ENCODE measurements around the gene PDE4D. TPM values are rescaled to one million over a fixed set of nuclear protein-coding genes. Genes with fewer than 3 reads are reported as not detected.

PDE4D gene
- total RNA-seq, 1 donor from 2014 or later, result 14.2 TPM

DNA sequence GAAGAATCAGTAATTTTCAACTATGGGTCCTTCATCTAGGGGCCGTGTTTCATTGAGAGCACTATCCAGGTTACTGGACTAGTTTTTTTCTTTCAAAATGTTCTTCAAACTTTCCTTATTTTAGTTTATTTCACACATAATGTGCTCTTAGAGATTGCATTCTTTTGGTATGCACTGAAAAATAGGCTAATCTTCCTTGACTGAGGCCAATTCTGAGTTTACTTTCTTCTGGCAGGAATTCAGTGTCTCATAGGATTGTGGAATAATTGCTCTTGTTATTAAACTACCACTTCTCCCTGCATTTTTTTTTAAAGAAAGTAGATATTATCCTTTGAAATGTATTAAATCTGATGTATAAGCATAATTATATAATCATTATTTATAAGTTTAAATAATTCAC is 686.1 kb downstream of the PDE4D start:
- DNase-seq (ENCODE audit: low read depth), result no peak

DNA sequence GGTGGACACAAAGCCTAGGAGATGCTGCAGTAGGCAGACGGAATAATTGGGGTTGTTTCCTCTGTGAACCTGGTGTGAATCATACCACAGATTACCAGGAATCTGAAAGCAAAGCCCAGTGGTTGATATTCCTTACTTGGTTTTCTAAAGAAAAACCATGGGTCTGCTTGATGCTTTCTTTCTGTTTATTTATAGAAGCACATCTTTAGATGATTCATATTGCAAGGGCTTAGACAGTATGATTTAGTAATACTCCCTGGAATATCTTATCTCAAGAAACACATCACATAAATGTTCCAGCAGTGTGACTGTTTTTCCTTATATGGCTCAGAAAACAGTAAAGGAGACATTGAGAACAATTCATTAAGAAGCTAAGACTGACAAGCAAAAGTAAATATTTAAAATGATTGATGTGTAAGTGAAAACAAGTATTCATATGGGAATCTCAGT is 687.4 kb downstream of the PDE4D start:
- TF ChIP-seq, protein P1, sequence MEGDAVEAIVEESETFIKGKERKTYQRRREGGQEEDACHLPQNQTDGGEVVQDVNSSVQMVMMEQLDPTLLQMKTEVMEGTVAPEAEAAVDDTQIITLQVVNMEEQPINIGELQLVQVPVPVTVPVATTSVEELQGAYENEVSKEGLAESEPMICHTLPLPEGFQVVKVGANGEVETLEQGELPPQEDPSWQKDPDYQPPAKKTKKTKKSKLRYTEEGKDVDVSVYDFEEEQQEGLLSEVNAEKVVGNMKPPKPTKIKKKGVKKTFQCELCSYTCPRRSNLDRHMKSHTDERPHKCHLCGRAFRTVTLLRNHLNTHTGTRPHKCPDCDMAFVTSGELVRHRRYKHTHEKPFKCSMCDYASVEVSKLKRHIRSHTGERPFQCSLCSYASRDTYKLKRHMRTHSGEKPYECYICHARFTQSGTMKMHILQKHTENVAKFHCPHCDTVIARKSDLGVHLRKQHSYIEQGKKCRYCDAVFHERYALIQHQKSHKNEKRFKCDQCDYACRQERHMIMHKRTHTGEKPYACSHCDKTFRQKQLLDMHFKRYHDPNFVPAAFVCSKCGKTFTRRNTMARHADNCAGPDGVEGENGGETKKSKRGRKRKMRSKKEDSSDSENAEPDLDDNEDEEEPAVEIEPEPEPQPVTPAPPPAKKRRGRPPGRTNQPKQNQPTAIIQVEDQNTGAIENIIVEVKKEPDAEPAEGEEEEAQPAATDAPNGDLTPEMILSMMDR (IDR thresholded peaks at IDR 0.05; ENCODE audit: insufficient read depth, low read depth, low read length), result no peak
- no peak for TF ChIP-seq EZH2 (IDR thresholded peaks at IDR 0.05; ENCODE audit: insufficient read depth, low read length)
- DNase-seq (ENCODE audit: low read depth) (peak; percentile 90), FAIRE-seq (no peak)
- no peaks in the 10 kb centered on the region for H3K27me3 Mint-ChIP-seq (ENCODE audit: low read depth, unreplicated experiment)
- Histone ChIP-seq H3K9ac (ENCODE audit: low read length) (no peak overlapping the region), H2AFZ (ENCODE audit: low read depth, low read length) (no peak overlapping the region), H3K9me3 (ENCODE audit: insufficient read depth, low read depth, low read length) (no peaks in the 10 kb centered on the region), H3K27ac (ENCODE audit: low read depth, low read length) (peak overlapping the region; percentile 57), H3K4me3 (ENCODE audit: insufficient read depth, low read depth, low read length) (no peak overlapping the region), H3K79me2 (ENCODE audit: insufficient read depth, low read length) (no peaks in the 10 kb centered on the region), H3K4me1 (ENCODE audit: insufficient read depth, low read length) (peaks cover 14% of the 10 kb centered on the region), H4K20me1 (ENCODE audit: insufficient read depth, low read length) (no peaks in the 10 kb centered on the region), H3K36me3 (ENCODE audit: insufficient read depth, low read length) (no peaks in the 10 kb centered on the region), H3K4me2 (ENCODE audit: low read length) (peak overlapping the region; percentile 47), H3K27me3 (ENCODE audit: insufficient read depth, low read length) (no peaks in the 10 kb centered on the region)
- H3K9me3 Mint-ChIP-seq (ENCODE audit: unreplicated experiment), result no peaks in the 10 kb centered on the region
- H3K27ac Mint-ChIP-seq (ENCODE audit: unreplicated experiment), result no peak overlapping the region
- H3K36me3 Mint-ChIP-seq (ENCODE audit: low read depth, unreplicated experiment), result no peaks in the 10 kb centered on the region
- peaks cover 9% of the 10 kb centered on the region for H3K4me1 Mint-ChIP-seq (ENCODE audit: low read depth, unreplicated experiment)
- H3K4me3 Mint-ChIP-seq (ENCODE audit: unreplicated experiment), result no peak overlapping the region

More for the DNA sequence above, 686.1 kb downstream of the PDE4D start:
- Mint-ChIP-seq H3K4me1 (ENCODE audit: low read depth, unreplicated experiment) (peaks cover 9% of the 10 kb centered on the region), H3K4me3 (ENCODE audit: unreplicated experiment) (no peak overlapping the region), H3K36me3 (ENCODE audit: low read depth, unreplicated experiment) (no peaks in the 10 kb centered on the region), H3K27ac (ENCODE audit: unreplicated experiment) (no peak overlapping the region), H3K27me3 (ENCODE audit: low read depth, unreplicated experiment) (no peaks in the 10 kb centered on the region), H3K9me3 (ENCODE audit: unreplicated experiment) (no peaks in the 10 kb centered on the region)
- no peaks in the 10 kb centered on the region for H3K27me3 ChIP-seq (ENCODE audit: insufficient read depth, low read length)
- H2AFZ ChIP-seq (ENCODE audit: low read depth, low read length), result no peak overlapping the region
- no peaks in the 10 kb centered on the region for H3K79me2 ChIP-seq (ENCODE audit: insufficient read depth, low read length)
- H4K20me1 ChIP-seq (ENCODE audit: insufficient read depth, low read length), result no peaks in the 10 kb centered on the region
- H3K9me3 ChIP-seq (ENCODE audit: insufficient read depth, low read depth, low read length), result no peaks in the 10 kb centered on the region
- peaks cover 14% of the 10 kb centered on the region for H3K4me1 ChIP-seq (ENCODE audit: insufficient read depth, low read length)
- H3K4me2 ChIP-seq (ENCODE audit: low read length), result no peak overlapping the region
- no peak overlapping the region for H3K9ac ChIP-seq (ENCODE audit: low read length)
- no peak overlapping the region for H3K4me3 ChIP-seq (ENCODE audit: insufficient read depth, low read depth, low read length)
- TF ChIP-seq EZH2 (IDR thresholded peaks at IDR 0.05; ENCODE audit: insufficient read depth, low read length), result no peak
- TF ChIP-seq, protein P1 (IDR thresholded peaks at IDR 0.05; ENCODE audit: insufficient read depth, low read depth, low read length), result no peak
- no peaks in the 10 kb centered on the region for H3K36me3 ChIP-seq (ENCODE audit: insufficient read depth, low read length)
- no peak for FAIRE-seq
- H3K27ac ChIP-seq (ENCODE audit: low read depth, low read length), result no peak overlapping the region

DNA sequence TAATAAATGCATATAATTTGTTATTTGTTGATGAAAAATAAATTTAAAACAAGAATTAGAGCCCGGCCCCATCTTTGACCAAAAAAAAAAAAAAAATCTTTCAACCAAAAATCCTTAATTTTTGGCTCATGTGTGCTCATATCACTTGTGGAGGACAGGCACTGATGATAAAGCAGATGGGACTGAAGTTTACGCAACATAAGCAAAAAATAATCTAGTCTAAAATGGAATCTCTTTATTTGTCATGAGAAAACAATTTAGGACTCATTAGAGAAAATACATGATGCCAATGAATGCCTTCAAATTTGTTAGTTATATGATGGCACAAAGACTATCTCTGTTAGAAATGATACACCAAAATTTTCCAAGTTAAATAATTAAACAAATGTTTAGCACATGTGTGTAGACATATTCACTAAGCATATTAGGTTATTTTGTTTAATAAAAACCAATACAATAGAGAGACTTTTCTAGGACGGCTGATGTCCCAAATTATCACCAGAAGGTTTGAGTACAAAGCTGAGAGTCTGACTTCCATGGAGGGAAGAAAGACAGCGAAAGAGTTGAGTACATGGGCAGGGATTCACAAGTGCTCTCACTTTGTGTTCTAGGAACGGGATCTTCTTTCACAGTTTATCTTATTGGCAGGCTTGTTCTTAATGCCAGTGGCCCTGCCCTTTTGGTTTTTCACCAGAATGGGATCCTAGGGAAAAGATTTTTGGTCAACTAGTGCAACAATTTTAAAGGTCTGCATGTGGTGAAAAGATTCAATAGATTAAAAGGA is 689.2 kb downstream of the PDE4D start:
- no peaks in the 10 kb centered on the region for H3K9me3 ChIP-seq (ENCODE audit: insufficient read depth, low read depth, low read length)
- no peak overlapping the region for H3K9ac ChIP-seq (ENCODE audit: low read length)
- Mint-ChIP-seq H3K27ac (ENCODE audit: unreplicated experiment) (no peak overlapping the region), H3K4me3 (ENCODE audit: unreplicated experiment) (no peak overlapping the region), H3K36me3 (ENCODE audit: low read depth, unreplicated experiment) (no peaks in the 10 kb centered on the region), H3K27me3 (ENCODE audit: low read depth, unreplicated experiment) (no peaks in the 10 kb centered on the region), H3K4me1 (ENCODE audit: low read depth, unreplicated experiment) (peaks cover 9% of the 10 kb centered on the region), H3K9me3 (ENCODE audit: unreplicated experiment) (no peaks in the 10 kb centered on the region)
- no peak overlapping the region for H3K27ac ChIP-seq (ENCODE audit: low read depth, low read length)
- DNase-seq (ENCODE audit: low read depth) (no peak), FAIRE-seq (peak; percentile 17)
- TF ChIP-seq, protein P1 (IDR thresholded peaks at IDR 0.05; ENCODE audit: insufficient read depth, low read depth, low read length), result no peak
- TF ChIP-seq EZH2 (IDR thresholded peaks at IDR 0.05; ENCODE audit: insufficient read depth, low read length), result no peak
- H3K4me1 ChIP-seq (ENCODE audit: insufficient read depth, low read length), result peaks cover 11% of the 10 kb centered on the region
- no peaks in the 10 kb centered on the region for H3K36me3 ChIP-seq (ENCODE audit: insufficient read depth, low read length)
- no peaks in the 10 kb centered on the region for H4K20me1 ChIP-seq (ENCODE audit: insufficient read depth, low read length)
- H3K27me3 ChIP-seq (ENCODE audit: insufficient read depth, low read length), result no peaks in the 10 kb centered on the region
- no peak overlapping the region for H2AFZ ChIP-seq (ENCODE audit: low read depth, low read length)
- H3K4me3 ChIP-seq (ENCODE audit: insufficient read depth, low read depth, low read length), result no peak overlapping the region
- no peak overlapping the region for H3K4me2 ChIP-seq (ENCODE audit: low read length)
- no peaks in the 10 kb centered on the region for H3K79me2 ChIP-seq (ENCODE audit: insufficient read depth, low read length)

All from astrocyte (in vitro differentiated cells and primary cell).